ENCODE results near the gene EPS8L3. TPM values are rescaled to one million over a fixed set of nuclear protein-coding genes. Genes with fewer than 3 reads are reported as not detected.

The EPS8L3 gene
- total and polyA plus RNA-seq, 2 donors (not counting 3 experiments of a cell fraction or from before 2014, with no cell fraction given) = not detected

GRCh38 chr1:109776206-109776835 lies 12.6 kb upstream of the EPS8L3 start:
- dilution Hi-C loops (cut with MboI; ENCODE audit: extremely low pct_ligation_motif_present, low sequenced_read_pairs) = loop anchor here (25.0 kb wide), 1 partner anchor 236 kb away; no protein-coding TSS in a partner anchor
- H3K9me1 ChIP-seq (replicated peaks; ENCODE audit: control insufficient read depth, extremely low read depth, insufficient read depth, low read length) = no peaks in the 10 kb centered on the region
- FAIRE-seq = no peak

More at GRCh38 chr1:109776206-109776835, 12.6 kb upstream of the EPS8L3 start:
- Histone ChIP-seq H3K9ac (replicated peaks; ENCODE audit: extremely low read depth, insufficient read depth, low read length) (no peak overlapping the region), H3K27ac (ENCODE audit: insufficient read depth, low read depth, low read length) (no peak overlapping the region), H3K4me1 (ENCODE audit: control insufficient read depth, extremely low read depth, insufficient read depth, low read length) (no peaks in the 10 kb centered on the region), H3K79me2 (ENCODE audit: control insufficient read depth, insufficient read depth, low read length) (no peaks in the 10 kb centered on the region), H3K27me3 (ENCODE audit: control insufficient read depth in 2 of 2, insufficient read depth in 2 of 2, low read length in 2 of 2) (peaks cover 0 to 4% of the 10 kb centered on the region in 2 experiments), H3K36me3 (ENCODE audit: control insufficient read depth in 2 of 2, extremely low read depth in 1 of 2, insufficient read depth in 2 of 2, low read length in 2 of 2) (no peaks in the 10 kb centered on the region), H4K20me1 (replicated peaks; ENCODE audit: control insufficient read depth, extremely low read depth, insufficient read depth, low read length) (no peaks in the 10 kb centered on the region), H2AFZ (ENCODE audit: low read depth, low read length) (no peak overlapping the region), H3K4me2 (ENCODE audit: insufficient read depth, low read length) (no peak overlapping the region), H3K9me3 (replicated peaks; ENCODE audit: control insufficient read depth, insufficient read depth, low read length) (no peaks in the 10 kb centered on the region), H3K4me3 (replicated peaks in 1 of 3; ENCODE audit: insufficient read depth in 1 of 3, low read depth in 1 of 3, low read length in 3 of 3) (no peak overlapping the region)
- TF ChIP-seq POLR2A (IDR thresholded peaks at IDR 0.05; ENCODE audit: low read depth, low read length) = no peak
- TF ChIP-seq JUN (IDR thresholded peaks at IDR 0.05; ENCODE audit: borderline replicate concordance, insufficient read depth, insufficient read length, low read depth) = no peak
- TF ChIP-seq CTCF (IDR thresholded peaks at IDR 0.05; ENCODE audit: extremely low read depth in 1 of 2, insufficient read depth in 1 of 2, low read depth in 1 of 2, low read length in 2 of 2) = no peak
- no peak for TF ChIP-seq MYC (IDR thresholded peaks at IDR 0.05; ENCODE audit: low read depth, low read length)
- BruUV-seq (replicated peaks) = no TSS peak
- DNase-seq (ENCODE audit: low read depth, low spot score) = no peak
- intact Hi-C loops (cut with micrococcal nuclease) = loop anchor here (2.0 kb wide), 1 partner anchor 134 kb away; the partner anchor contains the start of gene CSF1
- POLR2A ChIA-PET = interaction anchor here (2.5 kb wide), 1 partner anchor 208 kb away, joined by 16 read pairs; the partner anchor contains the start of gene AHCYL1
- CTCF ChIA-PET = interaction anchor here (0.6 to 17.2 kb wide), 32 partner anchors 9 to 329 kb away, joined by 3 to 807 read pairs (median 4); partner anchors contain the start of genes AHCYL1, GSTM1 and STRIP1

All from endothelial cell of umbilical vein (primary cell).